Kidney (tissue), 14 donors: ENCODE data around the gene NEDD4L. TPM values are rescaled to one million over a fixed set of nuclear protein-coding genes. Genes with fewer than 3 reads are reported as not detected.

Experiments used
- DNase-seq, 5 donors: peaks; one replicate each; pipeline ENCODE4 v3.0.0-alpha.2; 2013 to 2020
- FAIRE-seq: peaks from 2 replicates; lab custom pipeline; 2012; peaks lifted over from hg19 to GRCh38; lab: Jason Lieb, UNC
- H3K27ac ChIP-seq, 2 donors: one replicate each; pipeline ENCODE4 v1.7.0; 2013; ENCODE audit warnings: low read depth in 2 of 2, low read length in 2 of 2, inconsistent platforms in 1 of 2
- H3K27me3 ChIP-seq: one replicate; pipeline ENCODE4 v1.7.1; 2013; ENCODE audit warnings: low read length, inconsistent platforms; ENCODE audit not compliant: control insufficient read depth, insufficient read depth
- H3K36me3 ChIP-seq, 3 donors: one replicate each; pipeline versions ENCODE4 v1.7.0 to v1.7.1; 2013; ENCODE audit warnings: low read length in 3 of 3, control low read depth in 1 of 3, inconsistent platforms in 1 of 3; ENCODE audit not compliant: insufficient read depth in 3 of 3, control insufficient read depth in 2 of 3
- H3K4me1 ChIP-seq, 3 donors: one replicate each; pipeline versions ENCODE4 v1.7.0 to v1.7.1; 2013; ENCODE audit warnings: low read length in 3 of 3, inconsistent platforms in 1 of 3, low read depth in 1 of 3; ENCODE audit not compliant: control insufficient read depth in 2 of 3, insufficient read depth in 2 of 3
- H3K4me3 ChIP-seq, 3 donors: one replicate each; pipeline versions ENCODE4 v1.7.0 to v1.8.1; 2013; ENCODE audit warnings: low read length in 3 of 3, control low read depth in 1 of 3, inconsistent platforms in 1 of 3
- H3K9ac ChIP-seq, 3 donors: one replicate each; pipeline versions ENCODE4 v1.7.0 to v1.7.1; 2013; ENCODE audit warnings: low read length in 3 of 3, control low read depth in 1 of 3, inconsistent platforms in 1 of 3
- H3K9me3 ChIP-seq, 3 donors: one replicate each; pipeline versions ENCODE4 v1.7.0 to v1.7.1; 2013; ENCODE audit warnings: low read length in 3 of 3, control low read depth in 1 of 3, inconsistent platforms in 1 of 3; ENCODE audit not compliant: control insufficient read depth in 2 of 3, insufficient read depth in 1 of 3
- CTCF ChIP-seq: IDR thresholded peaks from 3 replicates; pipeline ENCODE4 v1.5.1; 2012; ENCODE audit warnings: mild to moderate bottlenecking, moderate library complexity, borderline replicate concordance; ENCODE audit not compliant: insufficient read depth; ENCODE audit errors: extremely low read depth
- intact Hi-C: fragments of 100-400 bp; cut with DNase I; formaldehyde crosslinking; loops from one replicate; pipeline ENCODE4 v1.11.1; 2022
- polyA plus RNA-seq: library from polyadenylated mRNA; stranded (reverse); fragments of 350-450 nt; fragmentation: Illumina TruSeq; extraction: RNeasy Lipid Tissue Mini Kit (QIAGEN cat#74804); gene quantifications from one replicate; pipeline ENCODE4 v1.2.3, GENCODE V29; 2014; ENCODE audit warnings: low read depth, low replicate concordance; ENCODE audit not compliant: insufficient read depth
- total RNA-seq: library from RNA; stranded (reverse); fragmentation: NEBNext Ultra II Directional; extraction: Animal tissue kit (Norgen Biotek cat#: 25700); gene quantifications from one replicate; pipeline ENCODE4 v1.2.1, GENCODE V29; 2021
- donor health status: control.
- donor health status: control.
- donor health status: control.
- donor health status: control.
- donor health status: control.
- donor health status: DM: yes; HTN: yes; CAD: no.
- donor health status: Normal renal cell carcinoma (clear cell type).

Gene NEDD4L
- total and polyA plus RNA-seq, 2 donors from 2014 or later: 90.8 to 95.7 TPM

- no peak for TF ChIP-seq CTCF
- Histone ChIP-seq H3K4me1 (peaks cover 0 to 4% (median 4%) of the 10 kb centered on the region in 3 donors), H3K9ac (no peak overlapping the region), H3K36me3 (no peaks in the 10 kb centered on the region), H3K27ac (peak overlapping the region; percentile 51 to 52), H3K27me3 (no peaks in the 10 kb centered on the region), H3K9me3 (peaks cover 0 to 4% (median 0%) of the 10 kb centered on the region in 3 donors), H3K4me3 (no peak overlapping the region)
- DNase-seq (peak in 3 of 5 donors; percentile 14 to 61 (median 54)), FAIRE-seq (peak; percentile 54)
- intact Hi-C loops: no loop called here
These were observed 30.5 kb upstream of the NEDD4L start for GRCh38 chr18:58013241-58014211.

GRCh38 chr18:58015065-58015780 is 28.8 kb upstream of the NEDD4L start:
- Histone ChIP-seq H3K4me1 (peaks cover 0 to 4% (median 4%) of the 10 kb centered on the region in 3 donors), H3K9me3 (peaks cover 0 to 4% (median 0%) of the 10 kb centered on the region in 3 donors), H3K27me3 (no peaks in the 10 kb centered on the region), H3K4me3 (no peak overlapping the region), H3K27ac (no peak overlapping the region), H3K36me3 (no peaks in the 10 kb centered on the region), H3K9ac (no peak overlapping the region)
- DNase-seq (no peak), FAIRE-seq (no peak)
- TF ChIP-seq CTCF: no peak
- intact Hi-C loops: no loop called here

GRCh38 chr18:58017267-58017666 is 26.8 kb upstream of the NEDD4L start:
- intact Hi-C loops: no loop called here
- Histone ChIP-seq H3K27ac (no peak overlapping the region), H3K9me3 (peaks cover 0 to 4% (median 0%) of the 10 kb centered on the region in 3 donors), H3K36me3 (no peaks in the 10 kb centered on the region), H3K27me3 (no peaks in the 10 kb centered on the region), H3K4me3 (no peak overlapping the region), H3K4me1 (peaks cover 0 to 4% (median 4%) of the 10 kb centered on the region in 3 donors), H3K9ac (no peak overlapping the region)
- TF ChIP-seq CTCF: no peak
- FAIRE-seq: no peak
- DNase-seq: no peak
